ENCODE data around the gene CRAMP1. TPM values are rescaled to one million over a fixed set of nuclear protein-coding genes. Genes with fewer than 3 reads are reported as not detected.

CRAMP1 gene
- total and polyA plus RNA-seq, 2 donors (not counting 3 experiments of a cell fraction or from before 2014, with no cell fraction given), result 21.5 to 30.8 TPM

- Histone ChIP-seq H4K20me1 (replicated peaks; ENCODE audit: control insufficient read depth, extremely low read depth, insufficient read depth, low read length) (no peaks in the 10 kb centered on the region), H3K36me3 (ENCODE audit: control insufficient read depth in 2 of 2, extremely low read depth in 1 of 2, insufficient read depth in 2 of 2, low read length in 2 of 2) (peaks cover 0 to 8% of the 10 kb centered on the region in 2 experiments), H2AFZ (ENCODE audit: low read depth, low read length) (no peak overlapping the region), H3K27me3 (ENCODE audit: control insufficient read depth in 2 of 2, insufficient read depth in 2 of 2, low read length in 2 of 2) (no peaks in the 10 kb centered on the region), H3K27ac (ENCODE audit: insufficient read depth, low read depth, low read length) (no peak overlapping the region), H3K9me3 (replicated peaks; ENCODE audit: control insufficient read depth, insufficient read depth, low read length) (no peaks in the 10 kb centered on the region), H3K4me3 (replicated peaks in 1 of 3; ENCODE audit: insufficient read depth in 1 of 3, low read depth in 1 of 3, low read length in 3 of 3) (no peak overlapping the region), H3K4me1 (ENCODE audit: control insufficient read depth, extremely low read depth, insufficient read depth, low read length) (peaks cover 14% of the 10 kb centered on the region), H3K4me2 (ENCODE audit: insufficient read depth, low read length) (no peak overlapping the region), H3K79me2 (ENCODE audit: control insufficient read depth, insufficient read depth, low read length) (no peaks in the 10 kb centered on the region), H3K9me1 (replicated peaks; ENCODE audit: control insufficient read depth, extremely low read depth, insufficient read depth, low read length) (no peaks in the 10 kb centered on the region), H3K9ac (replicated peaks; ENCODE audit: extremely low read depth, insufficient read depth, low read length) (no peak overlapping the region)
- intact Hi-C loops (cut with micrococcal nuclease), result no loop called here
- BruUV-seq (replicated peaks), result no TSS peak
- TF ChIP-seq GATA2 (IDR thresholded peaks at IDR 0.05; ENCODE audit: insufficient read depth, insufficient read length, low read depth, low read length), result no peak
- no peak for TF ChIP-seq CTCF (IDR thresholded peaks at IDR 0.05; ENCODE audit: extremely low read depth in 1 of 2, insufficient read depth in 1 of 2, low read depth in 1 of 2, low read length in 2 of 2)
- DNase-seq (ENCODE audit: low read depth, low spot score) (no peak), FAIRE-seq (no peak)
- ChIA-PET CTCF (no interaction called here), POLR2A (no interaction called here)
- dilution Hi-C loops (cut with MboI; ENCODE audit: extremely low pct_ligation_motif_present, low sequenced_read_pairs), result no loop called here
These were observed 5.4 kb upstream of the CRAMP1 start for GRCh38 chr16:1606774-1607173.

GRCh38 chr16:1607971-1608370 is 4.2 kb upstream of the CRAMP1 start:
- dilution Hi-C loops (cut with MboI; ENCODE audit: extremely low pct_ligation_motif_present, low sequenced_read_pairs) (no loop called here), intact Hi-C loops (cut with micrococcal nuclease) (no loop called here)
- TF ChIP-seq MYC (IDR thresholded peaks at IDR 0.05; ENCODE audit: low read depth, low read length) (no peak), EZH2 (IDR thresholded peaks at IDR 0.05; ENCODE audit: borderline replicate concordance, low read depth, low read length, severe bottlenecking) (no peak), FOS (IDR thresholded peaks at IDR 0.05; ENCODE audit: borderline replicate concordance, insufficient read depth, low read length) (no peak)
- DNase-seq (ENCODE audit: low read depth, low spot score), result no peak
- ChIA-PET CTCF (no interaction called here), POLR2A (no interaction called here)
- Histone ChIP-seq H3K36me3 (ENCODE audit: control insufficient read depth in 2 of 2, extremely low read depth in 1 of 2, insufficient read depth in 2 of 2, low read length in 2 of 2) (peaks cover 0 to 6% of the 10 kb centered on the region in 2 experiments), H3K9me1 (replicated peaks; ENCODE audit: control insufficient read depth, extremely low read depth, insufficient read depth, low read length) (no peaks in the 10 kb centered on the region), H3K4me2 (ENCODE audit: insufficient read depth, low read length) (no peak overlapping the region), H3K9me3 (replicated peaks; ENCODE audit: control insufficient read depth, insufficient read depth, low read length) (no peaks in the 10 kb centered on the region), H4K20me1 (replicated peaks; ENCODE audit: control insufficient read depth, extremely low read depth, insufficient read depth, low read length) (no peaks in the 10 kb centered on the region), H3K79me2 (ENCODE audit: control insufficient read depth, insufficient read depth, low read length) (peaks cover 5% of the 10 kb centered on the region), H3K27me3 (ENCODE audit: control insufficient read depth in 2 of 2, insufficient read depth in 2 of 2, low read length in 2 of 2) (no peaks in the 10 kb centered on the region), H3K4me3 (replicated peaks in 1 of 3; ENCODE audit: insufficient read depth in 1 of 3, low read depth in 1 of 3, low read length in 3 of 3) (no peak overlapping the region), H2AFZ (ENCODE audit: low read depth, low read length) (no peak overlapping the region), H3K4me1 (ENCODE audit: control insufficient read depth, extremely low read depth, insufficient read depth, low read length) (peaks cover 14% of the 10 kb centered on the region), H3K27ac (ENCODE audit: insufficient read depth, low read depth, low read length) (no peak overlapping the region), H3K9ac (replicated peaks; ENCODE audit: extremely low read depth, insufficient read depth, low read length) (no peak overlapping the region)
- no peak for FAIRE-seq
- BruUV-seq (replicated peaks), result no TSS peak
